Ishikawa (cell line): ENCODE results near the gene PIEZO1.

Source experiments
- CEBPB ChIP-seq: IDR thresholded peaks from 2 replicates; pipeline ENCODE4 v1.6.1; 2012
- CREB1 ChIP-seq: IDR thresholded peaks from 2 replicates; pipeline ENCODE4 v1.6.1; 2012; ENCODE audit warnings: low read depth
- EGR1 ChIP-seq: IDR thresholded peaks from 2 replicates; pipeline ENCODE4 v1.6.1; 2012
- EP300 ChIP-seq: IDR thresholded peaks from 2 replicates; pipeline ENCODE4 v1.6.1; 2012; ENCODE audit warnings: borderline replicate concordance
- FOXM1 ChIP-seq: IDR thresholded peaks from 2 replicates; pipeline ENCODE4 v1.6.1; 2012; ENCODE audit warnings: low read depth, borderline replicate concordance
- NFIC ChIP-seq: IDR thresholded peaks from 2 replicates; pipeline ENCODE4 v1.6.1; 2012
- RAD21 ChIP-seq: IDR thresholded peaks from 2 replicates; pipeline ENCODE4 v1.6.1; 2012; ENCODE audit warnings: low read depth
- REST ChIP-seq: IDR thresholded peaks from 2 replicates; pipeline ENCODE4 v1.6.1; 2012; ENCODE audit warnings: low read depth, mild to moderate bottlenecking
- TAF1 ChIP-seq: IDR thresholded peaks from 2 replicates; pipeline ENCODE4 v1.6.1; 2012; ENCODE audit warnings: low read depth, mild to moderate bottlenecking
- TCF12 ChIP-seq: IDR thresholded peaks from 2 replicates; pipeline ENCODE4 v1.6.1; 2012; ENCODE audit warnings: low read depth
- YY1 ChIP-seq: IDR thresholded peaks from 2 replicates; pipeline ENCODE4 v1.6.1; 2012; ENCODE audit warnings: low read depth
- TF ChIP-seq, protein P1 (sequence below): IDR thresholded peaks from 2 replicates; pipeline ENCODE4 v1.6.1; 2012
- TF ChIP-seq, protein P2 (sequence below): IDR thresholded peaks from 2 replicates; pipeline ENCODE4 v1.6.1; 2012

- TF ChIP-seq TAF1 (no peak), REST (no peak), NFIC (no peak), EP300 (no peak), CEBPB (no peak), TCF12 (no peak), CREB1 (no peak), YY1 (no peak), RAD21 (no peak), EGR1 (no peak), FOXM1 (no peak)
- TF ChIP-seq, protein P1, sequence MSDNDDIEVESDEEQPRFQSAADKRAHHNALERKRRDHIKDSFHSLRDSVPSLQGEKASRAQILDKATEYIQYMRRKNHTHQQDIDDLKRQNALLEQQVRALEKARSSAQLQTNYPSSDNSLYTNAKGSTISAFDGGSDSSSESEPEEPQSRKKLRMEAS = no peak
- TF ChIP-seq, protein P2, sequence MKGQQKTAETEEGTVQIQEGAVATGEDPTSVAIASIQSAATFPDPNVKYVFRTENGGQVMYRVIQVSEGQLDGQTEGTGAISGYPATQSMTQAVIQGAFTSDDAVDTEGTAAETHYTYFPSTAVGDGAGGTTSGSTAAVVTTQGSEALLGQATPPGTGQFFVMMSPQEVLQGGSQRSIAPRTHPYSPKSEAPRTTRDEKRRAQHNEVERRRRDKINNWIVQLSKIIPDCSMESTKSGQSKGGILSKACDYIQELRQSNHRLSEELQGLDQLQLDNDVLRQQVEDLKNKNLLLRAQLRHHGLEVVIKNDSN = no peak
Measured at GRCh38 chr16:88771294-88771772, 13.7 kb downstream of the PIEZO1 start.
